ENCODE results near the gene SSBP2. TPM values are rescaled to one million over a fixed set of nuclear protein-coding genes. Genes with fewer than 3 reads are reported as not detected.

Gene SSBP2
- total and polyA plus RNA-seq, 2 donors (not counting 3 experiments of a cell fraction or from before 2014, with no cell fraction given), result 9.6 to 11.5 TPM

DNA sequence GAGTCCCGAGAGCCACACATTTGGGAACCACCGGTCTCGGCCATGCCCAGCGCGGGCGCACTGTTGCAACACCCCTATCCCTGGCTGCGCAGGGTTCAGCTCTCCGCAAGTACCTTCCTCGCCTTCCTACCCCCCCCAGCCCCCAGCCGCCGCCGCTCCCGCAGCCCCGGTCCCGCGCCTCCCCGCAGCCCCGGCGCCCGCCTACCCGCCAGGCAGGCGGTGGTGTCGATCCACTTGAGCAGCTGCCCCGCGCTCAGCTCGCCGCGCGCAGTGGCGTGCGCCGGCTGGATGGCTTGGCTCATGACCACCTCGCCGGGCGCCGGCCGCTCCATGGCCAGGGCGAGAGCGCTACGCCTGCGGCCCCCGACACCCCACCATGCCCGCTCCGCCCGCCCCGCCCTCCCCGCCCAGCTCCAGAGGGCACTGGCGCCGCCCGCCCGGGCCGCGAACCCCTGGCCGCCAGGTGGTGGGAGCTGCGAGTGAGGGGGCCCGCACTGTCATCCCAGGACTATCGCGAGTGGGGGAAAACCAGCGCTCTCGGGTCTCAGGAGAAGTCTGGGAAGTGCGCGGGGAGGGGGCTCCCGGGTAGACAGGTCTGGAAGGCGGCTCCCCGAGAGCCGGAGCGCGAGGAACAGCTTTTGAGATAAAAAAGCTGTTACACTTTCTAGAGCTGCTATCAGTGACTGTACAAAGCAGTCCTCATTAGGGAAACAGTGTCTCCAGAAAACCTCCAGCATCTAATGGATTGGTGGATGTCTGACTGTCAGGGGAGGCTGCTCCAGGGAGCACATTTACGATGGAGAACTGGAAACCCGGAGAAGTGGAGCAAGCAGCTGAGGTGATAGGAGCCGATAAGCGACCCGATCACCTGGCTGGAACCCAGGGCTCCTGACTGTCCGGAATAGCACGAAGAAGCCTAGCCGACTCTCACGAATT, 356.8 kb downstream of the SSBP2 start, which contains the start of gene ACOT12:
TSS of gene ACOT12 (minus strand) at position 352 of the 936 bp plus-strand sequence. CDS start at position 332, 20 bp downstream.
- no peaks in the 10 kb centered on the region for H3K9me1 ChIP-seq (replicated peaks; ENCODE audit: control insufficient read depth, extremely low read depth, insufficient read depth, low read length)
- no peaks in the 10 kb centered on the region for H4K20me1 ChIP-seq (replicated peaks; ENCODE audit: control insufficient read depth, extremely low read depth, insufficient read depth, low read length)
- peaks cover 2% of the 10 kb centered on the region for H3K9me3 ChIP-seq (replicated peaks; ENCODE audit: control insufficient read depth, insufficient read depth, low read length)
- peaks cover 3 to 8% of the 10 kb centered on the region in 2 experiments for H3K27me3 ChIP-seq (ENCODE audit: control insufficient read depth in 2 of 2, insufficient read depth in 2 of 2, low read length in 2 of 2)
- dilution Hi-C loops (cut with MboI; ENCODE audit: extremely low pct_ligation_motif_present, low sequenced_read_pairs) (no loop called here), intact Hi-C loops (cut with micrococcal nuclease) (no loop called here)
- DNase-seq (ENCODE audit: low read depth, low spot score) (no peak), FAIRE-seq (peak; percentile 35)
- ChIA-PET CTCF (interaction anchor here (0.6 to 1.1 kb wide), 2 partner anchors 117 to 463 kb away, joined by 3 read pairs; no protein-coding TSS in a partner anchor), POLR2A (interaction anchor here (1.2 kb wide), 1 partner anchor 19 kb away, joined by 4 read pairs; no protein-coding TSS in a partner anchor)
- peak within 1 kb of the TSS; percentile 32 for H3K4me2 ChIP-seq (ENCODE audit: insufficient read depth, low read length)
- peak within 1 kb of the TSS in 2 of 3 experiments; percentile 19 to 24 for H3K4me3 ChIP-seq (replicated peaks in 1 of 3; ENCODE audit: insufficient read depth in 1 of 3, low read depth in 1 of 3, low read length in 3 of 3)
- H3K36me3 ChIP-seq (ENCODE audit: control insufficient read depth in 2 of 2, extremely low read depth in 1 of 2, insufficient read depth in 2 of 2, low read length in 2 of 2), result no peaks in the 10 kb centered on the region
- no peaks in the 10 kb centered on the region for H3K79me2 ChIP-seq (ENCODE audit: control insufficient read depth, insufficient read depth, low read length)
- BruUV-seq (replicated peaks), result no TSS peak
- H2AFZ ChIP-seq (ENCODE audit: low read depth, low read length), result peak within 1 kb of the TSS; percentile 85
- TF ChIP-seq FOS (IDR thresholded peaks at IDR 0.05; ENCODE audit: borderline replicate concordance, insufficient read depth, low read length), result no peak
- TF ChIP-seq, protein P1, sequence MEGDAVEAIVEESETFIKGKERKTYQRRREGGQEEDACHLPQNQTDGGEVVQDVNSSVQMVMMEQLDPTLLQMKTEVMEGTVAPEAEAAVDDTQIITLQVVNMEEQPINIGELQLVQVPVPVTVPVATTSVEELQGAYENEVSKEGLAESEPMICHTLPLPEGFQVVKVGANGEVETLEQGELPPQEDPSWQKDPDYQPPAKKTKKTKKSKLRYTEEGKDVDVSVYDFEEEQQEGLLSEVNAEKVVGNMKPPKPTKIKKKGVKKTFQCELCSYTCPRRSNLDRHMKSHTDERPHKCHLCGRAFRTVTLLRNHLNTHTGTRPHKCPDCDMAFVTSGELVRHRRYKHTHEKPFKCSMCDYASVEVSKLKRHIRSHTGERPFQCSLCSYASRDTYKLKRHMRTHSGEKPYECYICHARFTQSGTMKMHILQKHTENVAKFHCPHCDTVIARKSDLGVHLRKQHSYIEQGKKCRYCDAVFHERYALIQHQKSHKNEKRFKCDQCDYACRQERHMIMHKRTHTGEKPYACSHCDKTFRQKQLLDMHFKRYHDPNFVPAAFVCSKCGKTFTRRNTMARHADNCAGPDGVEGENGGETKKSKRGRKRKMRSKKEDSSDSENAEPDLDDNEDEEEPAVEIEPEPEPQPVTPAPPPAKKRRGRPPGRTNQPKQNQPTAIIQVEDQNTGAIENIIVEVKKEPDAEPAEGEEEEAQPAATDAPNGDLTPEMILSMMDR (IDR thresholded peaks at IDR 0.05; ENCODE audit: extremely low read depth in 1 of 2, insufficient read depth in 1 of 2, low read depth in 1 of 2, low read length in 2 of 2), result no peak
- no peak for TF ChIP-seq JUN (IDR thresholded peaks at IDR 0.05; ENCODE audit: borderline replicate concordance, insufficient read depth, insufficient read length, low read depth)
- no peak for TF ChIP-seq POLR2A (IDR thresholded peaks at IDR 0.05; ENCODE audit: low read depth, low read length)
- TF ChIP-seq MYC (IDR thresholded peaks at IDR 0.05; ENCODE audit: low read depth, low read length), result no peak
- TF ChIP-seq GATA2 (IDR thresholded peaks at IDR 0.05; ENCODE audit: insufficient read depth, insufficient read length, low read depth, low read length), result no peak
- no peak for TF ChIP-seq EZH2 (IDR thresholded peaks at IDR 0.05; ENCODE audit: borderline replicate concordance, low read depth, low read length, severe bottlenecking)
- TF ChIP-seq POLR2AphosphoS5 (IDR thresholded peaks at IDR 0.05; ENCODE audit: insufficient read depth, low read depth, low read length), result no peak
- TF ChIP-seq, protein P2, sequence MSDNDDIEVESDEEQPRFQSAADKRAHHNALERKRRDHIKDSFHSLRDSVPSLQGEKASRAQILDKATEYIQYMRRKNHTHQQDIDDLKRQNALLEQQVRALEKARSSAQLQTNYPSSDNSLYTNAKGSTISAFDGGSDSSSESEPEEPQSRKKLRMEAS (IDR thresholded peaks at IDR 0.05; ENCODE audit: insufficient read depth, insufficient read length), result no peak
- no peak within 1 kb of the TSS for H3K27ac ChIP-seq (ENCODE audit: insufficient read depth, low read depth, low read length)
- no peak within 1 kb of the TSS for H3K9ac ChIP-seq (replicated peaks; ENCODE audit: extremely low read depth, insufficient read depth, low read length)
- H3K4me1 ChIP-seq (ENCODE audit: control insufficient read depth, extremely low read depth, insufficient read depth, low read length), result no peaks in the 10 kb centered on the region
